GM12878 (cell line): ENCODE data around the gene MEP1A. TPM values are rescaled to one million over a fixed set of nuclear protein-coding genes. Genes with fewer than 3 reads are reported as not detected.

Source experiments
- ATAC-seq: fragments of 200-7000 bp; cut with Tn5 transposase; 3 replicates; pipeline ENCODE4 v1.9.1; 2020; ENCODE audit warnings: mild to moderate bottlenecking, moderate library complexity
- BruUV-seq: library from RNA; stranded (reverse); fragments of 400-500 nt; replicated peaks from 2 replicates; lab custom pipeline; 2021; lab: Mats Ljungman, UMichigan
- CTCF ChIA-PET: fragments of 300-600 bp; sonication (Branson Sonifier 250); formaldehyde crosslinking; extraction: SDS; loops from one replicate; lab custom pipeline; 2021; ENCODE audit warnings: inconsistent platforms; lab: Yijun Ruan, JAX
- POLR2A ChIA-PET: fragments of 350-600 bp; formaldehyde crosslinking; extraction: SDS; loops from one replicate; lab custom pipeline; 2021; ENCODE audit warnings: inconsistent platforms; lab: Charles Lee
- RAD21 ChIA-PET: fragments of 300-600 bp; sonication (Branson Sonifier 250); formaldehyde crosslinking; loops from one replicate; lab custom pipeline; 2023; ENCODE audit warnings: antibody characterized with exemption; ENCODE audit not compliant: unreplicated experiment; lab: Charles Lee
- SMC1A ChIA-PET: fragments of 300-600 bp; sonication (Branson Sonifier 250); formaldehyde crosslinking; loops from one replicate; lab custom pipeline; 2023; ENCODE audit not compliant: unreplicated experiment, uncharacterized antibody; lab: Charles Lee
- DNase-seq: peaks from one replicate; pipeline ENCODE4 v3.0.0-alpha.2; 2011; ENCODE audit warnings: low read depth, low spot score
- FAIRE-seq: peaks from 3 replicates; lab custom pipeline; 2011; peaks lifted over from hg19 to GRCh38; lab: Jason Lieb, UNC
- H2AFZ ChIP-seq: 2 replicates; pipeline ENCODE4 v1.6.0; 2011; ENCODE audit warnings: low read depth, low read length, control low read depth; ENCODE audit not compliant: control insufficient read depth
- H3K27ac ChIP-seq: 2 replicates; pipeline ENCODE4 v1.5.1; 2011; ENCODE audit warnings: control low read depth; ENCODE audit not compliant: control insufficient read depth, insufficient read depth
- H3K27me3 ChIP-seq, 2 experiments: replicated peaks in 1 of 2; 2 replicates each; pipeline versions ENCODE4 v1.6.0 to v1.6.1; 2011; ENCODE audit warnings: low read length in 1 of 2; ENCODE audit not compliant: control insufficient read depth in 2 of 2, insufficient read depth in 2 of 2
- H3K36me3 ChIP-seq, 2 experiments: 2 replicates each; pipeline ENCODE4 v1.5.1; 2011; ENCODE audit warnings: low read length in 1 of 2; ENCODE audit not compliant: control insufficient read depth in 2 of 2, insufficient read depth in 2 of 2
- H3K4me1 ChIP-seq: 2 replicates; pipeline ENCODE4 v1.6.1; 2011; ENCODE audit warnings: mild to moderate bottlenecking, low read length, moderate library complexity, mixed read lengths; ENCODE audit not compliant: control insufficient read depth, insufficient read depth
- H3K4me2 ChIP-seq: 2 replicates; pipeline ENCODE4 v1.6.0; 2011; ENCODE audit warnings: control low read depth; ENCODE audit not compliant: control insufficient read depth, insufficient read depth
- H3K4me3 ChIP-seq: fragments of 200-600 bp; sonication (generic); 2 replicates; pipeline ENCODE4 v1.5.1; 2016
- H3K79me2 ChIP-seq: 2 replicates; pipeline ENCODE4 v1.6.0; 2011; ENCODE audit warnings: low read length; ENCODE audit not compliant: control insufficient read depth, insufficient read depth
- H3K9ac ChIP-seq: 2 replicates; pipeline ENCODE4 v1.8.0; 2011; ENCODE audit warnings: low read length, control low read depth, mixed read lengths; ENCODE audit not compliant: control insufficient read depth, insufficient read depth
- H3K9me3 ChIP-seq: replicated peaks from 3 replicates; pipeline ENCODE4 v1.5.1; 2011; ENCODE audit warnings: mild to moderate bottlenecking, low read length; ENCODE audit not compliant: control insufficient read depth, insufficient read depth
- H4K20me1 ChIP-seq: 2 replicates; pipeline ENCODE4 v1.6.0; 2011; ENCODE audit not compliant: control insufficient read depth, insufficient read depth
- ATF3 ChIP-seq: IDR thresholded peaks from 2 replicates; pipeline ENCODE4 v1.6.1; 2011; ENCODE audit warnings: low read depth, mild to moderate bottlenecking, low read length, moderate library complexity, borderline replicate concordance; ENCODE audit errors: extremely low read depth
- FOS ChIP-seq: IDR thresholded peaks from 3 replicates; pipeline ENCODE4 v1.6.1; 2011; ENCODE audit warnings: borderline replicate concordance; ENCODE audit not compliant: insufficient read length; ENCODE audit errors: extremely low read depth
- IRF5 ChIP-seq: fragments of 450-650 bp; IDR thresholded peaks from 2 replicates; pipeline ENCODE4 v1.6.1; 2017; ENCODE audit warnings: borderline replicate concordance
- MYB ChIP-seq: fragments of 150-350 bp; IDR thresholded peaks from 2 replicates; pipeline ENCODE4 v1.6.1; 2014; ENCODE audit warnings: mild to moderate bottlenecking, low read depth, low read length, borderline replicate concordance
- NBN ChIP-seq: fragments of 450-650 bp; IDR thresholded peaks from 2 replicates; pipeline ENCODE4 v1.6.1; 2016
- RELA ChIP-seq: fragments of 450-650 bp; IDR thresholded peaks from 2 replicates; pipeline ENCODE4 v1.8.0; 2014; ENCODE audit warnings: borderline replicate concordance; ENCODE audit not compliant: partially characterized antibody
- SREBF2 ChIP-seq: IDR thresholded peaks from 2 replicates; pipeline ENCODE4 v1.6.1; 2012; ENCODE audit warnings: mild to moderate bottlenecking, low read length
- ZBTB4 ChIP-seq: fragments of 450-650 bp; formaldehyde crosslinking; IDR thresholded peaks from 2 replicates; pipeline ENCODE4 v1.4.0; 2022; ENCODE audit warnings: mild to moderate bottlenecking, moderate library complexity
- ZBTB40 ChIP-seq: fragments of 450-650 bp; IDR thresholded peaks from 2 replicates; pipeline ENCODE4 v1.6.1; 2016; ENCODE audit warnings: mild to moderate bottlenecking, moderate library complexity, borderline replicate concordance
- ZSCAN29 ChIP-seq: fragments of 450-650 bp; IDR thresholded peaks from 2 replicates; pipeline ENCODE4 v1.6.1; 2017; ENCODE audit warnings: mild to moderate bottlenecking, moderate library complexity
- WGBS: methylation state at CpG from one replicate; pipeline ENCODE4 v1.1.6; 2016; ENCODE audit warnings: low lambda C conversion rate; ENCODE audit not compliant: insufficient replicate concordance, insufficient coverage; ENCODE audit errors: missing lambda C conversion rate; 5-methylcytosine and 5-hydroxymethylcytosine counted together
- in situ Hi-C: fragments of 300-500 bp; cut with MboI; formaldehyde crosslinking; loops from 9 replicates; pipeline ENCODE4 v1.14.3; 2018; ENCODE audit warnings: mixed read lengths
- intact Hi-C: fragments of 100-400 bp; cut with micrococcal nuclease; formaldehyde crosslinking; loops from one replicate; pipeline ENCODE4 v1.14.2; 2022; ENCODE audit not compliant: unreplicated experiment
- polyA plus RNA-seq, 11 experiments: library from polyadenylated mRNA; depleted of rRNA in 4 of 11; unstranded in 6 of 11; stranded (reverse) in 5 of 11; fragments of >200 nt; fragmentation: Nextera tagmentation in 4 of 11; fragmentation: Illumina TruSeq in 1 of 11; extraction: Ambion mirVana in 4 of 11; extraction: Trizol in 1 of 11; gene quantifications; 1 replicate in 1 of 11; 2 replicates in 10 of 11; pipeline versions ENCODE4 v1.2.1 to v1.2.3, GENCODE V29; 2011 to 2016; ENCODE audit warnings: inconsistent platforms in 2 of 11, missing spikeins in 2 of 11, low read depth in 1 of 11
- total RNA-seq, 4 experiments: library from RNA; depleted of rRNA in 3 of 4; stranded (reverse); fragments of >200 nt in 3 of 4; fragmentation: Illumina TruSeq in 1 of 4; extraction: Trizol in 1 of 4; gene quantifications; 2 replicates each; pipeline versions ENCODE4 v1.2.1 to v1.2.3, GENCODE V29; 2013 to 2021

The MEP1A gene
- total and polyA plus RNA-seq, 10 of the 15 experiments (the other 5 are each of a cell fraction or from before 2014, with no cell fraction given), result not detected

- no peak for TF ChIP-seq FOS
- no peak for TF ChIP-seq ZSCAN29
- no peak for TF ChIP-seq ZBTB4 (CRISPR knock-in tag)
- no peak for TF ChIP-seq NBN
- no peak for TF ChIP-seq ATF3
Measured at GRCh38 chr6:46795816-46796215, 2.6 kb downstream of the MEP1A start (continued).

GRCh38 chr6:46796848-46797580 lies 3.8 kb downstream of the MEP1A start:
- ChIA-PET SMC1A (no interaction called here), CTCF (no interaction called here), POLR2A (no interaction called here), RAD21 (no interaction called here)
- no peak for DNase-seq
- no peaks in the 10 kb centered on the region for H3K36me3 ChIP-seq
- WGBS, result 8% methylated on average over 5 of the region's 5 CpGs
- no peak for TF ChIP-seq MYB
- no peak for TF ChIP-seq ZBTB40
- no peak for TF ChIP-seq SREBF2
- no peak for TF ChIP-seq RELA
- TF ChIP-seq IRF5, result no peak
- no peaks in the 10 kb centered on the region for H4K20me1 ChIP-seq
- in situ Hi-C loops (no loop called here), intact Hi-C loops (no loop called here)
- H3K4me1 ChIP-seq, result no peaks in the 10 kb centered on the region
- no TSS peak for BruUV-seq
- H3K79me2 ChIP-seq, result no peaks in the 10 kb centered on the region
- no peak for FAIRE-seq
- ATAC-seq, result no peak
- H3K4me3 ChIP-seq, result no peak overlapping the region
- no peak overlapping the region for H3K27ac ChIP-seq
- no peak overlapping the region for H3K9ac ChIP-seq
- H3K9me3 ChIP-seq, result no peaks in the 10 kb centered on the region
- no peak overlapping the region for H2AFZ ChIP-seq
- H3K27me3 ChIP-seq, result no peaks in the 10 kb centered on the region
- no peak overlapping the region for H3K4me2 ChIP-seq
